Peyer's patch (tissue), 4 donors: ENCODE results near the gene CAPN1.

Source experiments
- CTCF ChIP-seq, 6 experiments: fragments of 450-650 bp in 4 of 6; fragments of 200-600 bp in 2 of 6; sonication (generic) in 1 of 6; IDR thresholded peaks; one replicate each; pipeline ENCODE4 v1.5.1; 2017 to 2019; ENCODE audit warnings: antibody characterized with exemption in 6 of 6, mild to moderate bottlenecking in 3 of 6, moderate library complexity in 1 of 6
- POLR2A ChIP-seq, 2 donors: fragments of 450-650 bp; IDR thresholded peaks; one replicate each; pipeline ENCODE4 v1.5.1; 2017; ENCODE audit warnings: antibody characterized with exemption in 2 of 2, mild to moderate bottlenecking in 2 of 2, moderate library complexity in 2 of 2

GRCh38 chr11:65209711-65210360, 28.1 kb downstream of the CAPN1 start:
- no peak for TF ChIP-seq CTCF (IDR thresholded peaks at IDR 0.05)
- no peak for TF ChIP-seq POLR2A (IDR thresholded peaks at IDR 0.05)
